Kidney glomerular epithelial cell (primary cell): ENCODE measurements around the gene TNFAIP8.
A peak's percentile ranks its signal among the peaks of the same experiment; 100 is the strongest.

Source experiments
- DNase-seq: peaks from one replicate; lab custom pipeline; 2025; lab: John Stamatoyannopoulos, UW

The TNFAIP8 gene

DNA sequence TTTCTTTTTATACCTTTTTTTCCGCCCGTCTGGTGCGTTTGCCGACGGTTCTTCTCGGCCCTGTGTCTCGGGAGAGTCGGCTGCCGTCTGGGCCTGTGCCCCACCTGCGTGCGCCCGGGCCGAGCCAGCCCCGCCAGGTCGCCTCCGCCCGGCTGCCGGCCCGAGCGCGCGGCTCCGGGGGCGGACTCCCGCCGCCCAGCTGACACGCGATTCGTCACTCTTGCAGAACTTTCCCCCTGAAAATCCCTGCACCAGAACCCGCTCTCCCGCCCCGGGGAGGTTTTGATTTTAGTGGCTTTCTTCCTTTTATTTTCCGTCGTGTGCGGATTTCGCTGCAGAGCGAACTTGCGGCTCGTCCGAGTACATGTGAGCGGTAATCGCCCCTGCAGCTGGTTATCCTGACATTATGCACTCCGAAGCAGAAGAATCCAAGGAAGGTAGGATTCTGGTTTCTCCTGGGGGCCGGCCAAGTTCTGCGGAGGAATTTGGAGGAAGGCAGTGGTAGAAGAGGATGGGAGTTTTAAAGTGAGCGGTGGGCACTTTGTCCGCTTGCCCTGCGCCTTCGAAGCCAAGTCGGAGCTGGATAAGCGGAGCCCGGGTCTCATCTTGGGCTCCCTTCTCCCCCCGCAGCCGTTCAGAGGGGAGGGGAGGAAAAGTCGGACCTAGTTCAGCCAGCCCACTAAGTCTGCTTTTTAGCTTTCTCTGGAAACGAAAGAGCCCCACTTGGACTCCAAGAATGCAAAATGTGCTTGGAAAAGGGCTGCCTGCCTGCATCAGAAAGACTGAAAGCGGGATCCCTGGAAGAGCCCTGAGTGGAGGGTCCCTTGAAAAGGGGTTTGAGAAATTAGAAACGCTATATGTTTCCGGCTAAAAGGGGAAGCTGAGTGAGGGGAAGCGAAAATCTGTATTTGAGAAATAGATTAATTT is at the start of gene TNFAIP8:
Gene TNFAIP8 (plus strand): TSS at position 335 of the 927 bp plus-strand sequence. CDS start 72 bp downstream, at position 407.
- peak; percentile 42 for DNase-seq

DNA sequence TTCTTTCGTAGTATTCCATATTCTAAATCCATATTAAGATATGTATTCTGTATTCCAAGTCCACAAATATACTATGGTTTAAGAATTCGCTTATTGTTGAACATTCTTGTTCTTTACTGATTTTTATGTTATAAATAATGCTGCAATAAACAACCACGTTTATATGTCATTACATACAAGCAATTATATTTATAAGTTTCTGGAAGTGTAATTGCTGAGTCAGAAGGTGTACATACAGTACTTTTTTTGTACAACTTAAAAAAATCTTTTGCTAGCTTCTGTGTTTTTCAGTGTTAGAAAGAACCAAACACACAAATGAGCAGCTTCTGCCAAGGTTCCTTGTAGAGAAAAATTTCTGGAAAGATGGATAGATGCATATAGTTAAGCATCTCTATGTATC is 48.6 kb upstream of the TNFAIP8 start:
- no peak for DNase-seq

DNA sequence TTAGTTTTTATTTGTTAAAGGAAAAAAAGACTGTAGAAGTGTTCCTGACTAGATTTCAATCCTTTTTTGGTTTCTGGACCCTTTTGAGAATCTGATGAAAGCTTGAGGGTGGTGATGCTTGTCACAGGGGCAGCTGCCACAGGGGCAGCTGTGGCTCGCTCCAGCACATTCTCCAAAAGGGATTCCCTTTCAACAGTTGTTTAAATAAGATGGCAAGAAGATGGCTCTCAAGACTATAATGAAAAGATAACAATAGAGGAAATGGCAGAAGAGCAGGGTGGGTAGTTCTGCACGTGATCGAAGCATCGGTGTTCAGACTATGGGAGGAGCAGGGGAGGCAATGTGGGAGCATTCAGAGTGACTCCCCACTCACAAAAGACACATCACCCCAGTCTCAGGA is 46.5 kb upstream of the TNFAIP8 start:
- DNase-seq, result no peak

DNA sequence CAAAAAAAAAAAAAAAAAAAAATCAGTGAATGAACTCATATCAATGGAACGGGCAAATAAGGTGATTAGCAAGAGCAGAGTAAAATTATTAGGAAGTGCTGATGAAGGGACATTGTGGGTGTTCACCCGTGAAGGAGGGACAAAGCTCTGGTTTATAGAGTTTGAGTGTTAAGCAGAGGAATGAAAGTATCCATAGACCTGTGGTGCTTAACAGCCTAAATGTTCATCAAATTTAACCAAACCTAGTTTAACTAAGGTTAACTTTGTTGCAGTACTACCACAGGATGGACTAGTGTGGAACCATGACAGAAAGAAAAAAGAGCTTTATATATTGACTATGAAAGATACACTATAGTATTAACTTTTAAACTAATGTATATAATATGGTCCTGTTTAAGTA is 44.1 kb upstream of the TNFAIP8 start:
- DNase-seq, result no peak

DNA sequence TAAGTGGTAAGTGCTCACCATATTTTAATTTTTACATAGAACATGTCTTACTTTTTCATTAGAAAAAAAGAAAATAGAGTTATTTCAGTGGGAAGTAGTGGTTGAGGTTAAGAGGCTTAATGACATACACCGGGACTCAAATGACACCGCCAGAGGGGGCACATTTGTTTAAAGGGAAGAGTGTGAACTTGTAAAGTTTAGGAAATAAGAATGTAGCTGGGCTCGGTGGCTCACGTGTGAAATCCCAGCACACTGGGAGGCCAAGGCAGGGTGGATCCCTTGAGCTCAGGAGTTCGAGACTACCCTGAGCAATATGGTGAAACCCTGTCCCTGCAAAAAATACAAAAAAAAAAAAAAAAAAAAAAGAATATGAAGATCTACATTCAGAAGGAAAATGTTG is 43.4 kb upstream of the TNFAIP8 start:
- no peak for DNase-seq

DNA sequence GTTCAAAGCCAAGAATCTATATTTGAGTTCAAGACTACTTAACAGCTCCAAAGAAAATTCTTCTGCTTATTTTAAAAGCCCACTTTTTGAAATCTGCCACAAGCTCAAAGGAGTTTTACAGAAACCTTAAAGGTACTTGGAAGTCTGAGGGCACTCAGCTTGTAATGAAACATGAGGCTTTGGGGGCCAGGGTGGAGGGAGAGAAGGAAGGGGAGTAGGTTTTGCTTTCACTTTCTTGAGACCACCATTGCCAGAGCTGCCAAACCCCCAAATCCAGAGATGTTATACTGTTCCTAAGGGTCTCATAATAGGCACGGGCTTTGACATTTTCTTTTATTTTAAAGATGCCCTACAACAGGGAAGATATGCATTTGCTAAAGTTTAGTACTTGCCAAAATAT is 42.6 kb upstream of the TNFAIP8 start:
- no peak for DNase-seq

DNA sequence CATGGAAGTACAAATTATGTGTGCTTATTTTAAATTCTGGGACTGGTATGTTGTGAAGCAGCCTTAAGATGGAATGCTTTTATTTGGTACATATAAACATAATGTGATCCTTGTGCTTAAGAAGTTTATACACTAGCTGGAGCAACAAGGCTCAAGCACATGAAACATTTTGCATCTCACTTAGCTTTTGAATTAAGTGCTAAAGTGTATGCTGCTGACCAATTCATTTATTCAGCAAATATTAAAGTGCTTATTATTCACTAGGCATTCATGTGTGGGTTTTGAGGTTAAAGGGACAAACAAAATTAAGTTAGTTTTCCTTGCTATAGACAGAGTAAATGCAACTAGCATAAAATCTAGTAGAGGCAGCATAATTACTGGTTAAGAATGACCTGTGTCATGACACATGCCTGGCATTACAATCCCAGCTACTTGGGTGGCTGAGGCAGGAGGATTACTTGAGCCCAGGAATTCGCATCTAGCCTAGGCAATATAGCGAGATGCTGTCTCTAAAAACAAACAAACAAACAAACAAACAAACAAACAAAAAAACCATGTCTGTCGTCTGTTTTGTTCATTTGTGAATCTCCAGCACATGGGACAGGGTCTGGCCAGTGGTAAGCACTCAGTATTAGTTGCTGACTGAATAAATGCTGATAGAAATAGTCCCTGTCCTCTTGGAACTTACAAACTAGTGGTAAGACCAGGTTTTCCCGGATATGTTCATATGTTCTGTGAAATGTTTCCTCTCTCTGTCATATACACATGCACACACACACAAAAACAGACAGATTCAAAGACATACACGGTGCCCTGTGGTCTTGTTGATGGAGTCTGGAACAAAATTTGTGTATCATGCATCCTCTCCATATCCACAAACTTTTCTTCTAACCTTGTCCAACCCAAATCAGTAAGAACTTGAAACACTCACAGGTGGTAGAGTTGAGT is 41.9 kb upstream of the TNFAIP8 start:
- DNase-seq, result no peak

DNA sequence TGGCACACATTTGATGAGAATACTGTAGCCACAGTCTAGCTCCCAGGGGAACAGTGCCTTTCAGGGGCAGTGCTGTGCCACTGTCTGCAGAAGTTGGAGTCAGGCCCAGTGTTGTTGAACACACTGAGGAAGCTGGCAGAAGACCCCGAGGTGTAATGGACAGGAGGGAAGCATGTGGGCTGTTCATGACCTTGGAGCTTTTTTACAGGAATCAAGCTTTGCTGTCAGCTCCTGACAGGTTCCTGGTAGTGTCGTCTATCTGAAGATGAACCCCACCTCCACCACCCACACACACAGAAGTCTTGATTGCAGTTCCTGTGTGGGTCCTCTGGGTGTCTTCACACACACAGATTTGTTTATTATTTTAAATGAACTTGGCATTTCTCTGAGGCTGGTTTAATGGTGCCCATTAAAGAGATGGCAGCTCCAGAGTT is 40.3 kb upstream of the TNFAIP8 start:
- peak; percentile 26 for DNase-seq

DNA sequence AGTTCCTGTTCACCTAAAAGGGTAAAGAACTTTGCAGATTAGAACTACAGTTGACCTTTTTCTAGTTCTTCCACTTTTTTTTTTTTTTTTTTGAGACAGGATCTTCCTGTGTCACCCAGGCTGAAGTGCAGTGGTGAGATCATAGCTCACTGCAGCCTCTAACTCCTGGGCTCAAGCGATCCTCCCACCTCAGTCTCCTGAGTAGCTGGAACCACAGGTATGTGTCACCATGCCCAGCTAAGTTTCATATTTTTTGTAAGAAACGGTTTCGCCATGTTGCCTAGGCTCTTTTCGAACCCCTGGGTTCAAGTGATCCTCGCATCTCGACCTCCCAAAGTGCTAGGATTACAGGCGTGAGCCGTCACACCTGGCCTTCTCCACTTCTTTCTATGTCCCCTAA is 39.7 kb upstream of the TNFAIP8 start:
- no peak for DNase-seq

DNA sequence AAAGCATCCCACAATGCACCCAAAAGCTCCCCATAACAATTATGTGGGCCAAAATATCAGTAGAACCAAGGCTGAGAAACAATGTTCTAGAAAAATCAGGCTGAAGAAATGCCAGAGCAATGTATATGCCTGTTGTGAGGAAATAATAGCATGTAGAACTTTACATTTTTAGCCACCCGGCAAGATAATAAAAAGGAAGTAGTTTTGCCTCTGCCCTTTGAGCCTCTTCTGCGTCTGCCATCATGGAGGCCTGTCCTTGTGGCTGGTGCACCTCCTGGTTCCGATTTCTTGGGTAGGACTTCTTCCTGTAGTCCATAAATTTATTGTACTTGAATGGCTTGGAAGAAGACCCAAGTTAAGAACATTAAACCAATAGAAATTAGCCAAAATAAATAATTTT is 38.9 kb upstream of the TNFAIP8 start:
- no peak for DNase-seq

DNA sequence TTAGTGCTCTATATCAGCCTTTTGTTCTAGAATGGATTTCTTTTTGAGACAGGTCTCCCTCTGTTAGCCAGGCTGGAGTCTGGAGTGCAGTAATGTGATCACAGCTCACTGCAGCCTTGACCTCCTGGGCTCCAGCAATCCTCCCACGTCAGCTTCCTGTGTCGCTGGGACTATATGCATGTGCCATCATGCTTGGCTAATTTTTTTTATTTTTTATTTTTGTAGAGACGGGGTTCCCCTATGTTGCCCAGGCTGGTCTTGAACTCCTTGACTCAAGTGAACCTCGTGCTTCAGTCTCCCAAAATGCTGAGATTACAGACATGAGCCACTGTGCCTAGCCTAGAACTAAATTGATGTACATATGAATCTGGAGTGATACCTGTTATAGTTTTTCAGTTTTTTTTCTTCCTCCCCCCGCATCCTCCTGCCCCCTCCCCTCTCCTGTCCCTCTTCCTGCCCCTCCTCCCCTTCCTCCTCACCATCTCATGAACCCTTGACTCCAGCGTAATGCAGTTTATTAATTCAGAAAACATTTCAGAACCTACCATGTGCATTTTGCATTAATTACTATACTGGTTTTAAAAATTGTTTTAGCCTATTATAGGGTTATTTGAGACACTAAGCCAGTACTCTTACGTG is 37.4 kb upstream of the TNFAIP8 start:
- no peak for DNase-seq

DNA sequence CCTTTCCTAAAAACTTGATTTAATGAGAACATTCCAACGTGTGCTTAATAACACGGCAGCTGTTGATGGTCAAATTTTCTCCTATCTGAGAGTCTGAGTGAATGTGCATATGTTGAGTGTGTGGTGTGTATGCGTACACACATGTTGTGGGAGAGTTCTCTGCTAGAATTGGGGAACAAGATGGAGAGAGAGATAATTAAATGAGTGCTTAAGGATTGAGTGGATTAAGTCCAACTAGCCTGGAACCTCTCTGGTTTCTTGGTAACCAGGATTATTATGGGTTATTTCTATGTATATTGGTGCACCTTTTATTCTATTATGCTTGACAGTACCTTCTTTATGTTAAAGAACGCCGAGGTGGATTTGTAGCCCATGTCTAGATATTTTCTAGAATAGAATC is 36.4 kb upstream of the TNFAIP8 start:
- DNase-seq, result no peak

DNA sequence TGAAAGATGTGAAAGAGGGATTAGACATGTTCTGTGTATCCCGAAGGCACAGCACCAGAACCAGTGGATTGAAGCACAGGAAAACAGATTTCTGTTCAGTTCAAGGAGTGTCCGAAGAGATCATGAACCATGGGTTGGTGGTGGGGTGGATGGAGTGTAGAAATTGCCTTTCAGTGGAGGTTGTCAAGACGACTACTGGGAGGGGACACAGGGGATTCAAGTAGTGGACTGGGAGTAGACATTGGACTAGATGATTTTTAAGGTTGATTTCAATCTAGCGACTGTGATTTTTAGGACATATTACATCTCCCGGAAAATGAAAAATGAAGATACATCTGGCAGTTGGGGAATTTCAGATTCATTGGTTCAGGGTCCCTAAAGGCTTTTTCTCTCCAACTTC is 35.9 kb upstream of the TNFAIP8 start:
- no peak for DNase-seq

DNA sequence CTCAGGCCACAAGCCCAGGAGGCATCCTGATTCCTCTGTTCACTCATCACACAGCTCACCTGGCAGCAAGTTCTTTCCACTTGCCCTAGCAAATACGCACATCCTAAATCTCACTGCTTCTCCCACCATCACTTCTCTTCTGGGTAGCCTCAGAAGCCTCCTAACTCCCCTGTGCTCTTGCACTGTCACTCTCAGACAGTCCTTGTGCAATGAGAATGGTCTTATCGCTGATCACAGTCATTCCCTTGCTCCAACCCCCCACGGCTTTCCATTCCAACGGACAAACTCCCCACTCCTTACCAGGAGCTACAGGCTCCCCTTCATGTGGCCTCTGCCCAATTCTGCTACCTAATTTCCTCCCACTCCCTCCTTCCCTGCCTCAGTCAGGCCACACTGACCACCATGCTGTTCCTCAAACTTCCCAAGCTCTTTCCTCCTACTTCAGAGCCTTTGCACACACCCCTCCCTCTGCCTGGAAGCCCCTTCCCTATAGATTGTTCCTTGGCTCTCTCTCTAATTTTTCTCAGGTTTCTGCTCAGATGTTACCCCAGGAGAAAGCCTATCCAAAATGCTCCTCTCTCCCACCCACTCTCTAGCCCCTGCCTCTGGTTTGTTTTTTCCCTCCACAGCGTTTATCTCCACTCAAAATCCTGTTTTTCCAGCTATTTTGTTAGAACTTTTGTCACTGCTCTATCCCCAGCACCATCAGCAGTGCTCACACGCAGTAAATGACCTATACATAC is 34.1 kb upstream of the TNFAIP8 start:
- DNase-seq, result no peak

DNA sequence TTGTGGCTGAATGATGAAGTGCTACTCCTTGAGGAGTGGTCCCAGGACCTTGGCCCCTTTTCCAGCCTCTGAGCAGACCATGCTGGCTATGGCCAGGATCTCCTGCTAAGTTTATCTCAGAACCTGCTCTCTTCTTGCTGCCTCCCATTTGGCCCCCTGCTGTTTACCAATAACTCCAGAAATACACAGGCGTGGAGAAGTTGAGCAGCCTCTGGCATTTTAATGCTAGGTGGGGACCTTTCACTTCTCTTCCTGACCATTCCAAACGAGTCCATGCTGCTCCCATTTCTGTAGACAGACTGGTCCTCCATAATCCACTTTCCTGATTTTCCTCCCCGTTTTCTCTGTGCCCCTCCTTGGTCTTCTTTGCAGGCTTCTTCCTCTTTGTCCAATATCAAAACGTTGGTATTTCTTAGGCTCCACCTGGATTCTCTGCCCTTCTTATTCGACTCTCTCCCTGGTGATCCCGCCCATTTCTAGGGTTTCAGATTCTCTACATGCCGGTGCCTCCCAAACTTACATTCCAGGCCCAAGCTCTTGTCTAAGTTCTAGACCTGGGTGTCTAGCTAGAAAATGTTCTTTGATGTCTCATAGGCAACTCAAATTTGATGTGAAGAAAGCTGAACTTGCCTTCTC is 33.4 kb upstream of the TNFAIP8 start:
- no peak for DNase-seq

DNA sequence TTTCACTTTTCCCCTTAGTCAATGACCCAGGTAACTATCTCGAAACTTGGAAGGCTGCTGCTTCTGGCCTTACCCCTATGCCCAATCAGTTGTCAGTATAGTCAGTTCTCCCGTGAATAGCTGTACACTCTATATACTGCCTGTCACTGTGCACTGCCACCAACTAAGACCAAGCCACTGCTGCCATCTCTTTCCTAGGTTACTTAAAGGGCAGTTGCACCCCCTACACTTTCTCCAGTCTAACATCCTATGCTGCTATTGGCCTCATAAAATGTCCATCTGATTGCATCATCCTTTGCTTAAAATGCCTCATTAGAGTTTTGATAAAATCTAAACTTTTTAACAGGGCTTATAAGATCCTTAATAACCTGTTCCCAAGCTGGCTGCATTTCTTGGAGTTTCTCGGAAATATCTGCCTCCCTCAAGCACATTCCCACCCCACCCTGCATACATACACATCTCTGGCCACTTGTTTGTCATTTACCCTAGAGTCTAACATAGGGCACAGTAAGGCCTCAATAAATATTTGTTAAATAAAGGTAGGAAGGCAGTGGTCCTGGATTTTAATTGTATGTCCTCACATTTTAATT is 32.8 kb upstream of the TNFAIP8 start:
- no peak for DNase-seq

DNA sequence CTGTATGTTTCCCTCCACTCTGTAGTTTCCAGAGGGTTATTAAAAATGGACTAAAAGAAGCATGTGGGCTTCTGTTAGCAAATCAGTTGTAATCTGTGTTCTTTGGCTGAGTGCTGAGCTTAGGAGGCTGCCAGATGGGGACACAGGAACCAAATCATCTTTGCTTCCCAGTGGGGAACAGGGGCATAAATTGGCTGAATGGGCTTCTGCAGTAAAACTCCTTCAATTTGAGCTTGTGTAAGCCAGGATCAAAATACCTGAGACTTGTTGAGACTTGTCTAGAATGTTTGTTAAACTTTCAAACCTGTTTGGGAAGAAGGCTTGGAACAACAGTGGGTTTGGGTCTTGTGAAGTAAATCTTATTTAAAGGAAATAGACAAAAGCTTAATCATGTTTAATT is 32.2 kb upstream of the TNFAIP8 start:
- peak; percentile 24 for DNase-seq

DNA sequence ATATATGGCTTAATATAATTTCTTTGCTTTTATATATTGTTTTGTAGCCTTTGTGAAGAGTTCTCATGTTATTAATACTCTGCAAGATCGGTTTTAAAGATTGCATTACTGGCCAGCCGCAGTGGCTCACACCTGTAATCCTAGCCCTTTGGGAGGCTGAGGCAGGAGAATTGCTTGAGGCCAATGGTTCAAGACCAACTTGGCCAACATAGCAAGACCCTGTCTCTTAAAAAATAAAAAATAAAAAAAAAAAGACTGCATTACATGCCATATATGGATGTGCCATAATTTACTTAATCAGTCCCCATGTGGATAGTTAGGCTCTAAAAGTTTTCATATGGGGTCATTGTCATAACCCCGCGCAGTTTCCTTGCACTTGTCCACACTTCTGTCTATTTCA is 31.0 kb upstream of the TNFAIP8 start:
- DNase-seq, result no peak

DNA sequence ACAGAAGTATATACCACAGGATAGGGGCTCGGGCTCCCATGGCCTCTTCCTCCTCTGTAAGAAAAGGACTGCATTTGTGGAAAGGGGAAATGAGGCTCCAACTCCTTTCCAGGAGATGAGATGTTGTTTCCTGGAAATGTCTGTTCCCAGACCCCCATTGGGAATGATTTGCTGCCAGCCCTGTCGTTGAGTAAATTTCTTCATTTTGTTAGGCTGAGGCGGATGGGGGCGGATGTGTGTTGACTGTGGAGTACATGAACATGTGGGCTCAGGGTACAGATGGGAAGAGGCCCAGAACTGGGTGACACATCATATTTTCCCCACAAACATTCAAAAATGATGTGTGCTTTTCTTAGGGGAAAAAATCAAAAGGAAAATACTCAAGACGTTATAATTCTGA is 28.8 kb upstream of the TNFAIP8 start:
- DNase-seq, result no peak

DNA sequence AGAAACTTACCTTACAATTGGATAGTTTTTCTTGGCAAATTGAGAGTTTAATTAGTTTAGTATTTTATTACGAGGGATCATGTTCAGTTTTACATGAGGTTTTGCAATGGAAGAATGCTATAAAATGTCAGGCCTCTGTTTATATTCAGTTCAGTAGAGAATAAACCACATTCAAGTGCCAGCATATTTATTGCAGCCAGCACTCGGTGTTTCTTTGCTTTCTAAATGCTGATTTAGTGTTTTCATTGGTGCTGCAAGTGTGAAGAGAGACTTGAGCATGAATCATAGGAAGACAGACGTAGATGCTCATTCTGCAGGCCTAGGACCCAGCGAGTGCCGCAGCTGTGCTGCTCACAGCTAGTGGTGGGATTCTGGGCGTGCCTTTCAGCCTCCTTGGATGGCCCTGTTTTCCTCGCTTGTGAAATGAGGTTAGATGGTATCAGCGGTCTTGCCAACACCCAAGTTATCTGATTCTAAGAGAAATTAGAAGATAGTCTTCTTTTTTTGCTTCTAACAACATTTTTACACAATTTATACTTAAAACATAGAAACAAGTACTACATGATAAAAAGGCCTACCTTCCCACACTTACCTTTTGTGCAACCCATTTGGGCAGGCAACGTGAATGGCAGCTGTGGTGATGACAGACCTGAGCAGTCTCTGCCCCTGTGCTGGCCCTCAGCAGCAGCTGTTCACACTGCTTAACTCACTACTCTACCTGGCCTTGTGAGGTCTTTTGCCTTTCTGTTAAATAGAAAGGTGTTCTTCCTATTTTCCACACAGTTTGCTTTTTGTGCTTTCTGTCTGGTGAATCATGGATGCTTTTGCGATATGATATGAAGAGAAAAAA is 26.8 kb upstream of the TNFAIP8 start:
- DNase-seq, result peak; percentile 55
